Right lobe of liver (tissue), 6 donors: ENCODE measurements around the gene STXBP4. TPM values are rescaled to one million over a fixed set of nuclear protein-coding genes. Genes with fewer than 3 reads are reported as not detected.

Experiments
- ATAC-seq, 4 donors: fragments of 200-7000 bp; cut with Tn5 transposase; one replicate each; pipeline ENCODE4 v1.9.1; 2020; ENCODE audit warnings: mild to moderate bottlenecking in 4 of 4, moderate library complexity in 4 of 4
- DNase-seq, 3 donors: peaks; one replicate each; pipeline ENCODE4 v3.0.0-alpha.2; 2020
- H3K27ac ChIP-seq, 3 donors: fragments of 200-600 bp; one replicate each; pipeline ENCODE4 v1.8.0; 2022
- H3K27me3 ChIP-seq, 2 donors: fragments of 200-600 bp; one replicate each; pipeline ENCODE4 v1.8.0; 2022
- H3K36me3 ChIP-seq, 4 donors: fragments of 200-600 bp; sonication (generic) in 1 of 4; one replicate each; pipeline versions ENCODE4 v1.5.1 to v1.8.0; 2017 to 2022; ENCODE audit warnings: control low read depth in 1 of 4
- H3K4me1 ChIP-seq, 4 donors: fragments of 200-600 bp; sonication (generic) in 1 of 4; one replicate each; pipeline versions ENCODE4 v1.5.1 to v1.8.0; 2017 to 2022; ENCODE audit warnings: control low read depth in 1 of 4
- H3K4me3 ChIP-seq, 3 donors: fragments of 200-600 bp; one replicate each; pipeline ENCODE4 v1.8.0; 2022
- H3K9me3 ChIP-seq, 4 donors: fragments of 200-600 bp; sonication (generic) in 1 of 4; one replicate each; pipeline versions ENCODE4 v1.5.1 to v1.8.0; 2017 to 2022; ENCODE audit warnings: control low read depth in 1 of 4
- POLR2A ChIP-seq: fragments of 450-650 bp; IDR thresholded peaks from one replicate; pipeline ENCODE4 v1.6.1; 2017; ENCODE audit warnings: antibody characterized with exemption, mild to moderate bottlenecking
- WGBS: methylation state at CpG from one replicate; pipeline ENCODE4 v1.1.6; 2018; ENCODE audit warnings: low coverage, low lambda C conversion rate; ENCODE audit not compliant: insufficient coverage; ENCODE audit errors: missing lambda C conversion rate; 5-methylcytosine and 5-hydroxymethylcytosine counted together
- intact Hi-C, 2 donors: fragments of 100-400 bp; cut with DNase I; formaldehyde crosslinking; loops; one replicate each; pipeline versions ENCODE4 v1.11.2 to v1.14.1; 2022
- total RNA-seq, 6 experiments: library from RNA; depleted of rRNA in 2 of 6; stranded (reverse); fragments of >200 nt in 2 of 6; fragmentation: NEBNext Ultra II Directional in 3 of 6; extraction: Animal tissue kit (Norgen Biotek cat#: 25700) in 3 of 6; gene quantifications; one replicate each; pipeline versions ENCODE4 v1.1.0 to v1.2.4, GENCODE V29; 2016 to 2023
- TF ChIP-seq, protein P1 (sequence below), 4 donors: fragments of 200-600 bp in 3 of 4; fragments of 450-650 bp in 1 of 4; IDR thresholded peaks; one replicate each; pipeline versions ENCODE4 v1.5.1 to v1.8.0; 2016 to 2022; ENCODE audit warnings: antibody characterized with exemption in 4 of 4, mild to moderate bottlenecking in 2 of 4
- donor health status: DM: no; HTN: yes; CAD: no.
- donor health status: DM: no; HTN: no; CAD: no.
- donor health status: DM: no; HTN: no; CAD: no.
- donor health status: DM: no; HTN: yes; CAD: no.
- donor health status: DM: no; HTN: yes; CAD: no.

Gene STXBP4
- total RNA-seq, 6 experiments from 2014 or later, result 2.2 to 14.8 (median 3.7) TPM

DNA sequence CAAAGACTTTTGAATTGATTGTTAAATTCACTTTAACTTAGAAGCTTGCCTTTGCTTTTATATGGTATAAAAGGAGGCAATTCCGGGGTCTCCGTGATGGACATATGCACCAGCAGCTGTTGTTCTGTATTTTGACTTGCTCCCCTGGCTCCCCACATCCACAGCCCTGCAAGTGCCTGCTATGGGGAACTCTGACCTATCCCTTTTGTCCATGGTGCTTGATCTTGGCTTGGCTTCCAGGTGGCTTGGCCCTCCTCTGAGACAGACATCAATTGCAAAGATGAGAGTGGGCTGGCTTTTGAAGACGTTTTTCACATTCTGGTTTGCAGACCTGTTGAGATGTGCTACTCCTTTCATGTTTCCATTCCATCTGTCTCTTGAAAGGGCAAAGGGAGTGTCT, 41.0 kb upstream of the STXBP4 start:
- ATAC-seq, result no peak
- 78% methylated on average over 1 of the region's 3 CpGs for WGBS
- Histone ChIP-seq H3K36me3 (peaks cover 0 to 37% (median 15%) of the 10 kb centered on the region in 4 donors), H3K27me3 (no peaks in the 10 kb centered on the region), H3K4me3 (no peak overlapping the region), H3K4me1 (no peaks in the 10 kb centered on the region), H3K9me3 (no peaks in the 10 kb centered on the region), H3K27ac (no peak overlapping the region)
- intact Hi-C loops, result no loop called here
- no peak for DNase-seq
- TF ChIP-seq, protein P1, sequence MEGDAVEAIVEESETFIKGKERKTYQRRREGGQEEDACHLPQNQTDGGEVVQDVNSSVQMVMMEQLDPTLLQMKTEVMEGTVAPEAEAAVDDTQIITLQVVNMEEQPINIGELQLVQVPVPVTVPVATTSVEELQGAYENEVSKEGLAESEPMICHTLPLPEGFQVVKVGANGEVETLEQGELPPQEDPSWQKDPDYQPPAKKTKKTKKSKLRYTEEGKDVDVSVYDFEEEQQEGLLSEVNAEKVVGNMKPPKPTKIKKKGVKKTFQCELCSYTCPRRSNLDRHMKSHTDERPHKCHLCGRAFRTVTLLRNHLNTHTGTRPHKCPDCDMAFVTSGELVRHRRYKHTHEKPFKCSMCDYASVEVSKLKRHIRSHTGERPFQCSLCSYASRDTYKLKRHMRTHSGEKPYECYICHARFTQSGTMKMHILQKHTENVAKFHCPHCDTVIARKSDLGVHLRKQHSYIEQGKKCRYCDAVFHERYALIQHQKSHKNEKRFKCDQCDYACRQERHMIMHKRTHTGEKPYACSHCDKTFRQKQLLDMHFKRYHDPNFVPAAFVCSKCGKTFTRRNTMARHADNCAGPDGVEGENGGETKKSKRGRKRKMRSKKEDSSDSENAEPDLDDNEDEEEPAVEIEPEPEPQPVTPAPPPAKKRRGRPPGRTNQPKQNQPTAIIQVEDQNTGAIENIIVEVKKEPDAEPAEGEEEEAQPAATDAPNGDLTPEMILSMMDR (IDR thresholded peaks at IDR 0.05), result no peak
- no peak for TF ChIP-seq POLR2A

DNA sequence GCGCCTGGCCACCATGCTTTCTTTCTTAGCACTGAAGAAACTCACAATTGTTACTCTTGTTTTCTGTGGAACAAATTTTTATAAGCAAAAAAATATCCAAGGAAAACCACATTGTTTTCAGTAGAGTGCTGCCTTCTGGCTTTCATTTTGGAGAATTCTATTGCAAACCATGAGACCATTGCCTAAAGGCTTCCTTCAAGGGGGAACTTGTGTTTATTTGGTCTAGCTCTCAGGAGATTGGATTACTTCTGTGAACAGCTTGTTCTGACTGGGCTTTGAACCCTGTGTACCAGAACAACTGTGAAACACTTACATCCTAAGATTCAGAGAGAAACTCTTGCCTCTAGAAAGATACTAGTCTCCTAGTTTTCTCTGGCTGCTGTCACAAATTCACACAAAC, 35.9 kb upstream of the STXBP4 start:
- DNase-seq, result no peak
- intact Hi-C loops, result no loop called here
- no peak overlapping the region for H3K27ac ChIP-seq
- no peak overlapping the region for H3K4me3 ChIP-seq
- peaks cover 3 to 85% (median 25%) of the 10 kb centered on the region in 4 donors for H3K36me3 ChIP-seq
- TF ChIP-seq, protein P1 (IDR thresholded peaks at IDR 0.05), result no peak
- no peak for TF ChIP-seq POLR2A
- no peaks in the 10 kb centered on the region for H3K9me3 ChIP-seq
- ATAC-seq, result no peak
- H3K4me1 ChIP-seq, result no peaks in the 10 kb centered on the region
- H3K27me3 ChIP-seq, result no peaks in the 10 kb centered on the region
- WGBS, result no CpG with 5 or more reads among the region's 1 CpG

DNA sequence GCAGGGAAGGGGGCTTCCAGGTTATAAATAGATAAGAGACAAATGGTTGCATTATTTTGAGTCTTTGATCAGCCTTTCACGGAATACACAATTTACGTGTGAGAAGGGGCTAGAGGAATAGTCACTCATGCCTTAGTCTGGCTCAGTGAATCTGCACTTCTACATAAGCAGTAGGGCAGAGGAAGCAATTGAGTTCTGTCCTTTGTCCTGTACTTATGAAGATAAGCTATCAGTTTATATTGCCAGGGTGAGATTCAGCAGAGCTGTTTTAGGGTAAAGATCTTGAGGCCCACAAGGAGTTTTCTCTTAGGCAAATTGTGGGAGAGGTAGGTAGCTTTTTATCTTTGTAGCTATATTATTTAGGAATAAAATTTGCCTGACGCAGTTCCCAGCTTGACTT, 34.6 kb upstream of the STXBP4 start:
- Histone ChIP-seq H3K9me3 (no peaks in the 10 kb centered on the region), H3K4me3 (no peak overlapping the region), H3K4me1 (no peaks in the 10 kb centered on the region), H3K27ac (no peak overlapping the region), H3K36me3 (peaks cover 3 to 85% (median 27%) of the 10 kb centered on the region in 4 donors), H3K27me3 (no peaks in the 10 kb centered on the region)
- TF ChIP-seq POLR2A, result no peak
- TF ChIP-seq, protein P1 (IDR thresholded peaks at IDR 0.05), result no peak
- no peak for DNase-seq
- intact Hi-C loops, result no loop called here
- 90% methylated on average over 3 of the region's 3 CpGs for WGBS
- no peak for ATAC-seq

DNA sequence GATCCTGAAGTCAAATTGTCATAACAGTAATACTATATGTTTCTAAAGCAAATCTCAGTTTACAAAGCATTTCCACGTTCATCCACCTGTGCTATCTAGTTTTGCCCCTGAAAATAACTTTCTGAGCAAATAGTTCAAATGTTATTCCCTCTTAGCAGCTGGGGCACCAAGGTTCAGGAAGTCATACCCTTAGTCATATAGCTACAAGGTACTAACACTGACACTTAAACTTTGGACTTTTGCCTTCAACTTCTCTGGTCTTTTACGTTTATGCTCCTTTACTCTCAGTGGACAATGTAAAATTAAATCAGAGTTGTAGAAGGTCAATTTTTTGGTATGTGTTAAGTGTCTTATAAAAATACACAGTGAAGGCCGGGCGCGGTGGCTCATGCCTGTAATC, 33.1 kb upstream of the STXBP4 start:
- WGBS, result 92% methylated on average over 4 of the region's 5 CpGs

More for the DNA sequence above, 33.1 kb upstream of the STXBP4 start:
- Histone ChIP-seq H3K27ac (no peak overlapping the region), H3K4me3 (no peak overlapping the region), H3K9me3 (no peaks in the 10 kb centered on the region), H3K36me3 (peaks cover 0 to 87% (median 29%) of the 10 kb centered on the region in 4 donors), H3K4me1 (peaks cover 0 to 7% (median 0%) of the 10 kb centered on the region in 4 donors), H3K27me3 (no peaks in the 10 kb centered on the region)
- no peak for DNase-seq
- intact Hi-C loops, result no loop called here
- TF ChIP-seq POLR2A, result no peak
- TF ChIP-seq, protein P1 (IDR thresholded peaks at IDR 0.05), result no peak
- no peak for ATAC-seq
